Islet precursor cell (in vitro differentiated cells): Measurements from ENCODE around the gene CSPG4.
"Not testable (repeated sequence)": the region's sequence is repeated elsewhere in the genome, so short reads cannot be mapped to it uniquely, and the experiment has no call there.

Experiments
- DNase-seq: peaks from one replicate; pipeline ENCODE4 v3.0.0-alpha.2; 2018

Gene CSPG4

GRCh38 chr15:75723847-75724660 is 11.4 kb upstream of the CSPG4 start:
- peak; percentile 92 for DNase-seq

GRCh38 chr15:75723171-75723846 is 10.7 kb upstream of the CSPG4 start:
- no peak for DNase-seq

GRCh38 chr15:75721923-75722870 is 9.5 kb upstream of the CSPG4 start:
- no peak for DNase-seq

DNA sequence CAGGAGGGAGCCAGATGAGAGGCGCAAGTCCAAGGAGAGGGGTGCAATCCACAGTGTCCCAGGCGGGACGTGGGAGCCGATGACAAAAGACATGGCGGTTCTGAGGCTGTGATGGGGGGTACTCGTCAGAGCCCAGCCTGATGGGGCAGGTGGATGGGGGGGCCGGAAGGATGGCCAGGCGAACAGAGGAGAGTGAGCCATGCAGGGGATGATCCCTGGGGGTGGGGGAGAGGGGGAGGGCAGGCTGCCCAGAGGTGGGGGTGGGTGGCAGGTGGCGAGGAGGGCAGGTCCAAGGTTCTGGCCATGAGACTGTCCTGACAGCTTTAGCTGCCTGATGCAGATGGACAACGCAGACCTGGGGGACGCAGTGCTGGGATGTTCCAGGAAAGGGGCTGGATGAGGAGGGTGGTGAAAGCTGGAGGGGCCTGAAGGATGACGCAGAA is 8.9 kb upstream of the CSPG4 start:
- no peak for DNase-seq

- no peak for DNase-seq
Measured at GRCh38 chr15:75720787-75721479, 8.3 kb upstream of the CSPG4 start.

- DNase-seq: no peak
Measured at GRCh38 chr15:75720297-75720696, 7.6 kb upstream of the CSPG4 start.

GRCh38 chr15:75718328-75718727 is 5.7 kb upstream of the CSPG4 start:
- no peak for DNase-seq

DNA sequence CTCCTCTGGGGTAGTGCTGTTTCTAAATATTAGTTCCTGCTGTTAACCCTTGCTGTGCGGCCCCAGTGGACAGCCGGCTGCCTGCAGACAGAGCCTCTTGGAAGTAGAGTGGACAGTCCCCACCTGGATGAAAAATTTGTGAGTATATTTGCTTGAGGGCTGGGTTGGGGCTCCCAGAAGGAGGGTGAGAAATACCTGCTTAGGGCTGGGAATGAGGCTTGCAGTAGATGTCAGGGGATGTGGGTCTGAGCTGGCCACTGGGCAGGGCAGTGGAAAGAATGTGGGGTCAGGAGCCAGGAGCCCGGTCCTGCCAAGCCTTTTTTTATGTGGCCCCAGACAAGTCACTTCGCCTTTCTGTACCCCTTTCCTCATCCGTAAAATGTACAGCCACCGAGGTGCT is 4.4 kb upstream of the CSPG4 start:
- not testable (repeated sequence) for DNase-seq

GRCh38 chr15:75716249-75716950 is 3.8 kb upstream of the CSPG4 start:
- not testable (repeated sequence) for DNase-seq

DNA sequence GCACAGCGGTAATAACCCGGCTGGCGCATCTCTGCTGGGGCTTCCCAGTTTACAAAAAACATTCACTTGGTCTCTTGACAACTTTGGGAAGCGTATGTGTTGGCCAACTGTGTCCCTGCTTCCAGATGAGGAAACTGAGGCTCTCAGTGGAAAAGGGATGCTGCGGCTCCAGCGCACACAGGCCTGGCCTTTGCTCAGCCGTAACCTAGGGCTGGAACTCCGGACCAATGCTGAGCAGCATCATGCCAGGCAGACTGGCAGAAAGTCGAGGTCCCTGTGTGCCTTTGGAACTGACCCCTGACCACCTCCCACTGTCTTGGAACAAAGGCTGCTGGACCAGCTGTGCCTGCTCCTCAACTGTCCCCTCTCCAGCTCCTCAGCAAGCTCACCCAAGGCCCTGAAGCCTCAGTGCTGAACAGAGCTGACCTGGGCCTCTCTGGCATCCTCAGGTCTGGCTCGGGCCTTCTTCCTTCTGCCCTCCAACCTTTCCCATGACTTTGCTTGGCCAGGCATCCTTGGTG is 2.7 kb upstream of the CSPG4 start:
- not testable (repeated sequence) for DNase-seq

DNA sequence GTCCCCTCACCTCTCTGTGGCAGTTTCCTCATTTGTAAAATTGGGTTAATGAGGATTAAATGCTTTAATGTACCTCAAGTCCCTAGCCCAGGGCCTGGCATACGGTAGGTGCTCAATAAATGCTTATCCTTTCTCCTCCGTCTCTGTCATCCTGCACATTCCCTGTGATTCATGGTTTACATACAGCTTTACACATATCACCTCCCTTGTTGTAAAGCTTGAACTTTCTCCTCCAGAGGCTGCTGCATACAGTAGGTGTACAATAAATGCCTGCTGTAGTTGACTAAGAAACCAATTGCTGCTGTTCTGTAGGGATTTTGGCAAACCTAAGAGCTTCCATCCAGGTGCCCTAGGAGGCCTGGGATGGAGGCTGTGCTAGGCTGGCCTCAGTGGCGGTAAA is 1.5 kb upstream of the CSPG4 start:
- DNase-seq: no peak

GRCh38 chr15:75713338-75713895 is 769 bp upstream of the CSPG4 start:
- no peak for DNase-seq

GRCh38 chr15:75711495-75711894 is 1.2 kb downstream of the CSPG4 start:
- DNase-seq: not testable (repeated sequence)

- DNase-seq: not testable (repeated sequence)
Measured at GRCh38 chr15:75710874-75711273, 1.8 kb downstream of the CSPG4 start.

DNA sequence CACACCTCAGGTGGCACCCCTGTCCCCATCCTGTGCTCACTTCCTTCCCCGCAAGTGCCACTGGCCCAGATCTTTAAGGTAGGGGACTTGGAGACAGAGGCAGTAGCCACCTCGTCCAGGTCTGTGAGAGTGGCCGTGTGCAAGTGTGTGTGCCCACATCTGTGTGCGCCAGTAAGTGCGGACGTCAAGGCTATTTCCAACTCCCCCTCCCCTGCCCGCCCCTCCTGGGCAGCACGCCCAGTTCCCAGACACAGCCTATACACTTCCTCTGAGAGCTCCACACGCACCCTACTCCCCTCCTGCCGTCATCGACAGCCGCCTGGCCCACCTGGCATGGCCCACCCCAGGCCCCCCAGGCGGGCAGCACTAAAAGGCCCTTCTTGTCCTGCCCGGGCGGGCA is 3.2 kb downstream of the CSPG4 start:
- not testable (repeated sequence) for DNase-seq

GRCh38 chr15:75706682-75706954 is 6.0 kb downstream of the CSPG4 start:
- no peak for DNase-seq

GRCh38 chr15:75705854-75706681 is 6.6 kb downstream of the CSPG4 start:
- peak; percentile 78 for DNase-seq

DNA sequence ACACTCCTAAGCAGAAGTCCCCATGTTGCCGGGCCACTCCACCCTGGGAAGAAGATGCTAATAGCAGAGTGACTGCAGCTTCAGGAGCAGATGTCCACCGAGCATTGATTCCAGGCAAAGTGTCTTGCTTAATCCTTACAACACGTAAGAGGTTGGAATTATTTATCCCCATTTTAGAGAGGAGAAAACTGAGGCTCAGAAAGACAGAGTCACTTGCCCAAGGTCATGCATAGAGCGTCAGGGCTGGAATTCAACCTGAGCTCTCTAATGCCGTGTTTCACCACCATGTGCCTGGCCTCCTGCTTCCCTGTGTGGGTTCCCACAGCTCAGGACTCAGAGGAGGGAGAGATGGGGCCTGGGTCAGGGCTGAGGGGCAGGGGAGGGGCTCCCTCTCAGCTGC is 7.3 kb downstream of the CSPG4 start:
- not testable (repeated sequence) for DNase-seq

DNA sequence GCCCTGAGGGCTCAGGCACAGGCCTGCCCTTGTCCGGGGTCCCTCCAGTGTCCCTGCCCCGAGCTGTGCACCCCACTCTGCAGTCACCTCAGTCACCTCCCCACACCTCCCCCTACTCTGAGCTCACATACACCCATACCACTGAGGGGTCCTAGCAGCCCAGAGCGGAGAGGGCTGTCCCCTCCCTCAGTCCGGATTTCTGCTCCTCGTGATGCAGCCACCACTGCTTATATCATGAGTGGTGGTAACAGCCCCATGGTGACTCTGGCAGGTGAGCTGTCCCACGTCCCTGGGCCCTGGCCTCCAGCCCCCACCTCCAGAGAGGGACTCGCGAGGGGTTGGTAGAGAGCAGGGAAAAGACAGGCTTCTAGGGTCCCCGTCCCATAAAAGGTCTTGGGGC is 8.0 kb downstream of the CSPG4 start:
- no peak for DNase-seq

DNA sequence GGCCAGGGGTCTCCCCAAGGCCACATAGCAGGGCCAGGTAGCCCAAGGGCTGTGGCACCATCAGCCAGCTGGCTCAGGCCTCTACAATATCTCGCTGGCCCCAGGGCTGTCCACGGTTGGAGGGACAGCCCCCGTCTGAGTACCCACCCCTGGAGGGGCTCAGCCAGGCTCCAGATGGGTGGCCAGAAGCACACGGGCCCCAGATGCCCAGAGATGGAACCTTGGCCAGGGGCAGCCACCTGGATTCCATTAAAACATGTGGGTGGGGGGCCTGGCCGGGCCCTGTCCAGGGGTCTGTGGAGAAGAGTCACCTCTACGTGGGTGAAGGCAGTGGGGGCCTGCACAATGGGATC is 8.4 kb downstream of the CSPG4 start:
- no peak for DNase-seq
